SIG-M5 treated with dmso at 0.1 percent for 504 hours (cell line): ENCODE measurements around the gene TIAM2.

ENCODE experiments used
- DNase-seq: peaks from one replicate; lab custom pipeline; 2025; ENCODE audit not compliant: unreplicated experiment; lab: John Stamatoyannopoulos, UW

The TIAM2 gene

GRCh38 chr6:155023717-155024116, 28.6 kb downstream of the TIAM2 start:
- DNase-seq: no peak

- DNase-seq: no peak
These were observed 29.4 kb downstream of the TIAM2 start for GRCh38 chr6:155024391-155025027.

- DNase-seq: no peak
These were observed 31.0 kb downstream of the TIAM2 start for GRCh38 chr6:155026022-155026705.

- DNase-seq: no peak
These were observed 31.6 kb downstream of the TIAM2 start for GRCh38 chr6:155026706-155027045.

- DNase-seq: no peak
These were observed 35.1 kb downstream of the TIAM2 start for GRCh38 chr6:155030148-155030720.

- no peak for DNase-seq
These were observed 36.0 kb downstream of the TIAM2 start for GRCh38 chr6:155031091-155031490.

GRCh38 chr6:155033021-155033791, 38.1 kb downstream of the TIAM2 start:
- DNase-seq: no peak

- no peak for DNase-seq
These were observed 41.8 kb downstream of the TIAM2 start for GRCh38 chr6:155036907-155037306.

GRCh38 chr6:155038104-155038503, 43.0 kb downstream of the TIAM2 start:
- no peak for DNase-seq

GRCh38 chr6:155038527-155038926, 43.4 kb downstream of the TIAM2 start:
- no peak for DNase-seq

- DNase-seq: no peak
These were observed 44.5 kb downstream of the TIAM2 start for GRCh38 chr6:155039618-155040017.

- DNase-seq: no peak
These were observed 45.0 kb downstream of the TIAM2 start for GRCh38 chr6:155040154-155040553.

GRCh38 chr6:155040901-155041650, 46.0 kb downstream of the TIAM2 start:
- DNase-seq: no peak

- DNase-seq: no peak
These were observed 46.7 kb downstream of the TIAM2 start for GRCh38 chr6:155041741-155042279.

- DNase-seq: no peak
These were observed 47.9 kb downstream of the TIAM2 start for GRCh38 chr6:155042983-155043382.

GRCh38 chr6:155045561-155046404, 50.7 kb downstream of the TIAM2 start:
- DNase-seq: no peak

- DNase-seq: no peak
These were observed 52.4 kb downstream of the TIAM2 start for GRCh38 chr6:155047523-155047922.

GRCh38 chr6:155050311-155050710, 55.2 kb downstream of the TIAM2 start:
- DNase-seq: no peak

- DNase-seq: no peak
These were observed 59.6 kb downstream of the TIAM2 start for GRCh38 chr6:155054491-155055250.
